Measurements from ENCODE around the gene CLP1. TPM values are rescaled to one million over a fixed set of nuclear protein-coding genes. Genes with fewer than 3 reads are reported as not detected.
"Not testable (repeated sequence)": the region's sequence is repeated elsewhere in the genome, so short reads cannot be mapped to it uniquely, and the experiment has no call there.

The CLP1 gene
- total RNA-seq, 1 donor from 2014 or later: 7.7 TPM

DNA sequence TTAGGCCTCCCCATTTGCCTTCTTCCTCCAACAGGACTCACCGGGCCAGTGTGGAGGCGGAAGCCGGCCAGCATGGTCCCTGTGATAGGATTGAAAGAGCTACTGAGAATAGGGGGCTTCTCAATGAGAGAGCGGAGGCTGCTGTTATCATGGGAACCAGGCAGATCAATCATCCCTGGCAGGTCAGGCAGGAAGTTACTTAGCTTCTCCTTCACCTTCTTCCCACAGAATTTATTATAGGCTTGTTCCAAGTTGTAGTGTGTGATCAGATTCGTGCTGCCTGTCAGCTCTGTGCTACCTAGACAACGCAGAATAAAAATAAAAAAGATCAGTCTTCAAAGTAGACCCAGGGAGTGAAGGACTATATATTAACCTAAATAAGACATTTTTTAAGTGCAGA lies 47.4 kb downstream of the CLP1 start:
- no peak for DNase-seq
- ATAC-seq: no peak

GRCh38 chr11:57705432-57705831 lies 47.9 kb downstream of the CLP1 start:
- ATAC-seq; DNase-seq; intact Hi-C loops (cut with micrococcal nuclease): not testable (repeated sequence)

More for the DNA sequence above, 47.4 kb downstream of the CLP1 start:
- intact Hi-C loops (cut with micrococcal nuclease): no loop called here

GRCh38 chr11:57709802-57710367 lies 52.3 kb downstream of the CLP1 start:
- no peak for ATAC-seq
- intact Hi-C loops (cut with micrococcal nuclease): no loop called here

More at GRCh38 chr11:57709802-57710367, 52.3 kb downstream of the CLP1 start:
- no peak for DNase-seq

Small RNA genes within 50 kb of the gene (microRNA-seq; reads per million reads assigned to microRNA genes)
- gene MIR130A (ENCODE audit: borderline number of aligned reads): 4,718 reads per million, percentile 89 among the genes with 10 or more reads in this experiment

Other genes with a start within 250 kb of the CLP1 start
- 20.6 TPM for gene SLC43A3, start 230.6 kb upstream of the CLP1 start, total RNA-seq
- 1.0 TPM for gene RTN4RL2, start 197.2 kb upstream of the CLP1 start, total RNA-seq
- 4.5 TPM for gene SLC43A1, start 142.1 kb upstream of the CLP1 start, total RNA-seq
- 56.7 TPM for gene TIMM10, start 127.0 kb upstream of the CLP1 start, total RNA-seq
- gene SMTNL1, start 120.2 kb upstream of the CLP1 start, total RNA-seq: not detected
- 18.0 TPM for gene UBE2L6, start 90.1 kb upstream of the CLP1 start, total RNA-seq
- 121 TPM for gene SERPING1, start 60.1 kb upstream of the CLP1 start, total RNA-seq
- gene YPEL4, start 7.8 kb upstream of the CLP1 start, total RNA-seq: 1.2 TPM
- 47.8 TPM for gene ZDHHC5, start 10.4 kb downstream of the CLP1 start, total RNA-seq
- gene MED19, start 54.5 kb downstream of the CLP1 start, total RNA-seq: 8.8 TPM
- 65.6 TPM for gene TMX2, start 54.8 kb downstream of the CLP1 start, total RNA-seq
- gene SELENOH, start 83.7 kb downstream of the CLP1 start, total RNA-seq: 76.8 TPM
- gene BTBD18, start 94.1 kb downstream of the CLP1 start, total RNA-seq: not detected
- gene CTNND1, start 104.0 kb downstream of the CLP1 start, total RNA-seq: 66.6 TPM